ENCODE measurements around the gene THSD4.

Gene THSD4

GRCh38 chr15:71228403-71228802 is 113.1 kb downstream of the THSD4 start:
- TF ChIP-seq CTCF (conservative IDR thresholded peaks at IDR 0.05), result no peak
- no peak overlapping the region for H3K27ac ChIP-seq

GRCh38 chr15:71230303-71230702 is 115.0 kb downstream of the THSD4 start:
- H3K27ac ChIP-seq, result no peak overlapping the region
- no peak for TF ChIP-seq CTCF (conservative IDR thresholded peaks at IDR 0.05)

GRCh38 chr15:71231758-71232157 is 116.5 kb downstream of the THSD4 start:
- TF ChIP-seq CTCF (conservative IDR thresholded peaks at IDR 0.05), result no peak

GRCh38 chr15:71232411-71232810 is 117.1 kb downstream of the THSD4 start:
- TF ChIP-seq CTCF (conservative IDR thresholded peaks at IDR 0.05), result no peak
- H3K27ac ChIP-seq, result no peak overlapping the region

More at GRCh38 chr15:71231758-71232157, 116.5 kb downstream of the THSD4 start:
- no peak overlapping the region for H3K27ac ChIP-seq

GRCh38 chr15:71237456-71238188 is 122.4 kb downstream of the THSD4 start:
- no peak overlapping the region for H3K27ac ChIP-seq
- no peak for TF ChIP-seq CTCF (conservative IDR thresholded peaks at IDR 0.05)

GRCh38 chr15:71238926-71239325 is 123.7 kb downstream of the THSD4 start:
- TF ChIP-seq CTCF (conservative IDR thresholded peaks at IDR 0.05), result no peak
- H3K27ac ChIP-seq, result no peak overlapping the region

GRCh38 chr15:71239592-71240364 is 124.5 kb downstream of the THSD4 start:
- no peak overlapping the region for H3K27ac ChIP-seq
- no peak for TF ChIP-seq CTCF (conservative IDR thresholded peaks at IDR 0.05)

All from VCaP (cell line).